Umbilical cord (tissue), 2 donors: Measurements from ENCODE around the gene KRTAP4-11. TPM values are rescaled to one million over a fixed set of nuclear protein-coding genes. Genes with fewer than 3 reads are reported as not detected.
"Not testable (repeated sequence)": the region's sequence is repeated elsewhere in the genome, so short reads cannot be mapped to it uniquely, and the experiment has no call there.

ENCODE experiments used
- DNase-seq: peaks from one replicate; pipeline ENCODE4 v3.0.0-alpha.2; 2015; ENCODE audit warnings: low spot score
- total RNA-seq: library from RNA; depleted of rRNA; stranded (reverse); fragments of >200 nt; gene quantifications from one replicate; pipeline ENCODE4 v1.2.3, GENCODE V29; 2014; ENCODE audit warnings: low replicate concordance; ENCODE audit not compliant: insufficient read depth

Gene KRTAP4-11
- total RNA-seq, 1 donor from 2014 or later = 3.4 TPM

DNA sequence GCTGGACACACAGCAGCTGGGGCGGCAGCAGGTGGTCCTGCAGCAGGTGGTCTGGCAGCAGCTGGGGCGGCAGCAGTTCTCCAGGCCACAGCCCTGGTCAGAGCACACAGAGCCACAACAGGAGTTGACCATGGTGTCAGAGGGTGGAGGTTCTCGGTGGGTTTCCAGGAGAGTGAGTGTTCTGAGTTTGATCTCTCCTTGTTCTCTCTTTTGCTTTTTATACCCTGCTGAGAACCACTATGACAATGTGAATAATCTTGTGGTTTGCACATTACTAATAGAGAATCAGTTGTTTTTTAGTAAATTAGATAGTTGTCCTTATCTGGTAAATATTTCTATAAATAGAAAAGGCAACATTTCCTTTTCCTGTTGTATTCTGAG is 5.8 kb upstream of the KRTAP4-11 start, which contains the start of gene KRTAP4-12:
Gene KRTAP4-12 (minus strand): TSS at position 192 of the 381 bp plus-strand sequence. CDS start 60 bp downstream, at position 132.
- not testable (repeated sequence) for DNase-seq

DNA sequence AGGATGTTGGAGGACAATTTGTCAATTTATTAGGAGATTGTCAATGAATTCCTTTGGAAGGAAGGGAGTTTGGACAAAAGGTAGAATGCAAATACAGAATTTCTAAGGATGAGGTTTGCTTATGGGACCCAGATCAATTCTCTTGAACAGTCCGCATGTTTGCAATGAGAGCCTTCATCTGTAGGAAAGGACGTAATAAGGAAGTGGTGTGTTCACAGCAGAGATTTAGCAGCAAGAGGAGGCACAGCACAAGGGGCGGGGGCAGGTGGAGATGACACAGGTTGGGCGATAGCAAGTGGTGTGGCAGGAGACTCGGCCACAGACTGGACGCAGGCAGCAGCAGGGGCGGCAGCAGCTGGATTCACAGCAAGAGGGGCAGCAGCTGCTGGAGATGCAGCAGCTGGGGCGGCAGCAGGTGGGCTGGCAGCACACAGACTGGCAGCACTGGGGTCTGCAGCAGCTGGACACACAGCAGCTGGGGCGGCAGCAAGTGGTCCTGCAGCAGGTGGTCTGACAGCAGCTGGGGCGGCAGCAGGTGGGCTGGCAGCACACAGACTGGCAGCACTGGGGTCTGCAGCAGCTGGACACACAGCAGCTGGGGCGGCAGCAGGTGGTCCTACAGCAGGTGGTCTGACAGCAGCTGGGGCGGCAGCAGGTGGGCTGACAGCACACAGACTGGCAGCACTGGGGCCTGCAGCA is 5.3 kb upstream of the KRTAP4-11 start:
- not testable (repeated sequence) for DNase-seq

DNA sequence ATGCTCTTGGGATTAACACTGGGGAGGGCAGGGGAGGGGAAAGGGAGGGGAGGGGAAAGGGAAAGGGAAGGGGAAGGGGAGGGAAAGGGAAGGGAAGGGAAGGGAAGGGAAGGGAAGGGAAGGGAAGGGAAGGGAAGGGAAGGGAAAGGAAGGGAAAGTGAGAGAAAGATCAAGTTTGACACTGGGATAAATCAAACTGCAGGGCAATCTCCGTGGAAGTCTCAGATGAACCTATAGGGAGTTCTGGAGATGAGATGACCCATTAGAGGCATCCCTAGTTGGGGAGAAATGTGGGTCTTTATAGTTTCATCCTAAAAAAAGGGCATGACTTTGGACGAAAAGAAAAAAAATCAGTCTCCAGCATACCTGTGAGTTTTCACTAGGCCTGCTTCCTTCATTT is 3.6 kb upstream of the KRTAP4-11 start:
- DNase-seq = no peak

DNA sequence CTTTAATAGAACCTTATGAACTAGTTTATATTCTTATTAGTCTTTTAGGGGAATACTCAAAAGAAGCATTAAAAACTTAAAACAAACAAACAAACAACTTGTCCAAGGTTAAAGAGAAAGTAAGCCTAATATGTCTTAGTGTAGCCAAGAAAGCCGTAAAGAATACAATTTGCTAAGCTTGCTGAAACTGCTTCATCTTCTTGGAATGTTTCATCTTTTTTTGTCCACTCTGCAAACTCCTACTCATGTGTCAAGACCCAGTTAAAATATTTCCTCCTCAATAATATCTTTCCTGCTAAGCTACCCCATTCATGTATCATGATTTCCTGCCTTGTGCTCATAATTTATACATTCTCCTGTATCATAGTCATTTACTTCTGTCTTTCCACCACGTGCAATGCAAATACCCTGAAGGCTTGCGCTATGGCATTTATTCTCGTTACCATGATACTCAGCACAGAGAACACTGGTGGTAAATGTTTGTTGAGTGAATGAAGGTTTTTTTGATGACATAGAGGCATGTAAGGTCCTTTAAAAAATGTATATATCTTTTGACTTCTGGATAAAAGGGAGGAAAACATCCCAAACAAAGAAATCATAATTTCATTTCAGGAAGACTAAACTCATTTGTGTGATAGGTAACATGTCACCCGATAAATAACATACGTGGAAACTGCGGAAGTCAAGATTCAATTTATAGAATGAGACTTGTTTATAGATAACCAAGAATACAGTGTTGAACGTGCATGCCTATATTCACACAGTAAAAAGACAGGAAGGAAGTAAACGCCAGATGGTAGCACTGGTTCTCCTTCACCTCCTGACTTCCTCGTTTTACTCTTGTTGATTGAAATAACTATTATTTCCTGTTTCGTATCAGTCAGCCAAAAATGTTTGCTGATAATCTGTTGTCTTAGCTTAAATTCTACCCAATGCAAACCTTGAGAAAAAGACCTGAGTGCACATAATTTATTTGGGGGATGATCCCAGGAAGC is 1.8 kb upstream of the KRTAP4-11 start:
- DNase-seq = peak; percentile 5

DNA sequence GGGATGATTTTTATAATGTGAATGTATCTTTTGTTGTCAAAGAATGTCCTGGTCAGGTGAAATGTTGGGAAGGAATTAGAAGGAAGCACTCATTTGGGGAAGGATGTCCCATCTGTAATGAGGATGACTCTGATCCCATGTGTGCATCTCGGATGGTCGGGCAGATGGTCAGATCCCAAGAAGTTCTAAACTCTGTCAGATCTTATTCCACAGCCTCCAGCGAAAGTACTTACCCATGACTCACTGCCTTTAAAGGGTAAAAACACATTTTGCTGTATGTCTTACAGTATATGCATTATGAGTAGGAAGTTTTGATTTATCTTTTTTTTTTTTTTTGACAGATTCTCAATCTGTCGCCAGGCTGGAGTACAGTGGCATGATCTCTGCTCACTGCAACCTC is 548 bp upstream of the KRTAP4-11 start:
- no peak for DNase-seq

DNA sequence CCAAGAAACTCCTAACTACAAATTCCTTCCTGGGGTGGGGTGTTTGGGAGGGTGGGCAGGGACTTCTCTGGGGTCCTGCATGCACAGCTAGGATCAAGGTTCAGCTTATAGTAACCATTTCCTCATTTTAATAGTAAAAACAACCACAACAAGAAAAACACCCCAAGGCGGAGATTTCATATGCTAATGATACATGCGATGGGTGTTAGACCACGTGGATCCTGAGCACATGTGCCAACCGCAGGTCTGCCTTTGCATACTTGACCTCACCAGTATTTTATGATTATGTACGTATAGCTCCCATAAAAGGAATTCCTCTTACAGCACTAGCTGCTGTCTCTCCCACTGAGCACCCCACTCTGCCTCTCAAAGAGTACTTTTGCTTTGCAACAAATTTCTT is 1.9 kb downstream of the KRTAP4-11 start:
- no peak for DNase-seq

DNA sequence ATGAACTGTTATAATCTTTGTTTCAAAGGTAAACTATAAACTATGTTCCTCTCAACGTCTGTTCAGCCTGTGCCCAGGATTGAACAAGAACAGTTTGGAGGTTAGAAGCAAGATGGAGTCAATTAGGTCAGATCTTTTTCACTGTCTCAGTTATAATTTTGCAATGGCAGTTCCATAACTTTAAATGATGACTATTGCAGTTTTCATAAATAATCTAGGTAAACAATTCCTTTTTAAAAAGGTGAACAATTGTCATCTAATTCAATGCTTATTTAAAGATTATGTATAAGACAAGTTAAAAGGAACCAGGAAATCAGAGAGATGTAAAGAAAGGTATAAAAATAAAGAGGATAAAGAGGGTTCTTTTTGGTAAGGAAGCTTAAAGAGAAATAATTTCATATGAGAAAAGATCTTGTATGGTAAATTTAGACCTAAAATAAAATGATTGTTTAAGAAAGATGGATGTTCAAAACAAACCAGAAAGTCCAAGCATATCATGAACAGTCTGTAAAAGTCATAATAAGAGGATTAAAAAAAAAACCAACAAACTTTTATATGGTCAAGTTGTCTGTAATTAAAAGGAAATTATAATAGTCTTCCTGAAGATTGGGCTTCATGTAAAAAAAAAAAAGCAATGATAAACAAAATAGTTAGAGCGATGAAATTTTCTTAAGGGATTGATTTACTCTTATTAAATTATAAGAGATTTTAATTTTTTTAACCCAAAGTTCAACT is 6.9 kb downstream of the KRTAP4-11 start:
- DNase-seq = no peak

DNA sequence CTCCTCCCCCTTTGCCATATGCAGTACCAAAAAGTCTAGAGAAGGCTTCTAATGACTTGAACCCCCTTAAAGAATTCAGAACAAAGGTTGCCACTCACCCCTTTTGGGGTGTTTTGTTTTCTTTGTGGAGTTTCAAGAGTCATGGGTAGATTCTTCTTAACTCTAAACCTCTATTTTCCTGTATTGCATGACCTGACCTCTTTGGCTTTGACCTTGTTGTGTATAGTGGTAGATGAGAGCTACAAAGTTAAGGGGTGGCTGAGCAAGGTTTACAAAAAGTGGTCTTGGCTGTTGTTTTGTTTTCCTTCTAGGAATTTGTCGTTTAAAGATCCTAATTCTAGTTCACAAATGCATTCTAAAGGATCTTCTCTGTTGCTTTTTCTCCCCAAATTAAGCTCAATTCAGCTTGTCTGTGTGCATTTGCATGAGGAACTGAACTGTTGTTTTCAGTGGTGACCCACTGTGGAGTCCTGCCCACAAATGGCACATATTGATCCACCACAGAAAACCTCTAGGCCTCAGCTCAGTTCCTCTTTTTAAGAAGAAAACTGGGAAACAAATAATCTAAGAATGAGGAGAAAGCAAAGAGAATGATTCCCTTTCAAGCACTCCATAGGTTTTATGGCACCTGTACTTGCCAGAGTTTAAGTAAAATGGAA is 9.3 kb downstream of the KRTAP4-11 start:
- not testable (repeated sequence) for DNase-seq

DNA sequence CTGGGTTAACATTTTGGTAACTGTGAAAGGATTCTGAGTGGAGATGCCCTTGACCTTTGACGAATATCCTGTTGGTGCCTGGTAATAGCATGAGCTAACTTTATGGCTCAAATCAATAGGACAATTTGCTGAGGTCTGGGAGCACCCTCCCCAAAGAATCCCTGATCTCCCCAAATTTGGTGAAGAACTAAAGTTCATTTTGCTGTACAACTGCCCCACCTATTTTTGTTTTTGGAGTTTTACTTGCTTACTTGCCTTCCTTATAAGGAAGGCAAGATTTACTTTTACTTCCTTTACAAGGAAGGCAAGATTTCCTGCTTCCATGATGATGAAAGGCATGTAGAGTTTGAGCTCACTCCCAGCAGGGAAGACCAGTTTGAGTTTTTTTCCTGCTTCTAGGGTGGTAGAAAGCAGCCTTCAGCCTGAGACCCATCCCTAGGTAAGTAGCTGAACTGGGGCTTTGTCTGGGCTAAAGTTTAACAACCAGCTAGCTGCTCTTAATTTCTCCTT is 10.2 kb downstream of the KRTAP4-11 start:
- DNase-seq = no peak

DNA sequence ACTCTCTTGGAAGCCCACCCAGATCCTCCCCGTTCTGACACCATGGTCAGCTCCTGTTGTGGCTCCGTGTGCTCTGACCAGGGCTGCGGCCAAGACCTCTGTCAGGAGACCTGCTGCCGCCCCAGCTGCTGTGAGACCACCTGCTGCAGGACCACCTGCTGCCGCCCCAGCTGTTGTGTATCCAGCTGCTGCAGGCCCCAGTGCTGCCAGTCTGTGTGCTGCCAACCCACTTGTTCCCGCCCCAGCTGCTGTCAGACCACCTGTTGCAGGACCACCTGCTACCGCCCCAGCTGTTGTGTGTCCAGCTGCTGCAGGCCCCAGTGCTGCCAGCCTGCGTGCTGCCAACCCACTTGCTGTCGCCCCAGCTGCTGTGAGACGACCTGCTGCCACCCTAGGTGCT is 12.8 kb downstream of the KRTAP4-11 start, which contains the start of gene KRTAP4-9:
Gene KRTAP4-9 (plus strand): TSS at position 43 of the 400 bp plus-strand sequence. CDS start 0 bp downstream, at position 43.
- DNase-seq = not testable (repeated sequence)

DNA sequence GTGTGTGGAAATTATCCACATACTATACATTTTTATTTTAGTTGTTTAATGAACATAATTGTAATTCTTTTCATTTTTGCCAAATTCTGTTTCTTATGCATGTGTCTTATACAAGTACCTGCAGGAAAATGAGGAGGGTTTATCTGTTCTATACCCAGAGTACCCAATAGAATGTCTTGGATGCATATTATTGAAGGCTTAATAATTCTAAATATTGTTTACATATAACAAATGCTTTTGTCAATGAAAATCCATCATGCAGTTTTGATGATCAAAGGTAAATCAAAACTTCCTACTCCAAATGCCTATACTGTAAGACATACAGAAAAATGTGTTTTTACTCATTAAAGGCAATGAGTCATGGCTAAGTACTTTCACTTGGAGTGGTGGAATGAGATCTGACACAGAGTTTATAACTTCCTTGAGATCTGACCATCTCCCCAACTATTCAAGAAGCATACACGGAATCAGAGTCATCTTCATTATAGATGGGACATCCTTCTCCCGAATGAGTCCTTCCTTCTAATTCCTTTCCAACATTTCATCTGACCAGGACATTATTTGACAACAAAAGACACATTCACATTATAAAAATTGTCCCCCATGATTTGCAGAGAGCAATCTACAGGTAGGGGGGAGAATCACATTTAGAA is 13.7 kb downstream of the KRTAP4-11 start:
- not testable (repeated sequence) for DNase-seq

DNA sequence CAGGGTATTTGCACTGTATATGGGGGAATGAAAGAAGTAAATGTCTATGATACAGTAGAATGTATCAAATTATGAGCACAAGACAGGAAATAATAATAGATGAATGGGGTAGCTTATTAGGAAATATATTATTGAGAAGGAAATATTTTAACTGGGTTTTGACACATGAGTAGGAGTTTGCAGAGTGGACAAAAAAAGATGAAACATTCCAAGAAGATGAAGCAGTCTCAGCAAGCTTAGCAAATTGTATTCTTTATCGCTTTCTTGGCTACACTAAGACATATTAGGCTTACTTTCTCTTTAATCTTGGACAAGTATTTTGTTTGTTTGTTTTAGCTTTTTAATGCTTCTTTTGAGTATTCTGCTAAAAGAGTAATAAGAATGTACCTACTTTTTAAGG is 14.3 kb downstream of the KRTAP4-11 start:
- DNase-seq = no peak

DNA sequence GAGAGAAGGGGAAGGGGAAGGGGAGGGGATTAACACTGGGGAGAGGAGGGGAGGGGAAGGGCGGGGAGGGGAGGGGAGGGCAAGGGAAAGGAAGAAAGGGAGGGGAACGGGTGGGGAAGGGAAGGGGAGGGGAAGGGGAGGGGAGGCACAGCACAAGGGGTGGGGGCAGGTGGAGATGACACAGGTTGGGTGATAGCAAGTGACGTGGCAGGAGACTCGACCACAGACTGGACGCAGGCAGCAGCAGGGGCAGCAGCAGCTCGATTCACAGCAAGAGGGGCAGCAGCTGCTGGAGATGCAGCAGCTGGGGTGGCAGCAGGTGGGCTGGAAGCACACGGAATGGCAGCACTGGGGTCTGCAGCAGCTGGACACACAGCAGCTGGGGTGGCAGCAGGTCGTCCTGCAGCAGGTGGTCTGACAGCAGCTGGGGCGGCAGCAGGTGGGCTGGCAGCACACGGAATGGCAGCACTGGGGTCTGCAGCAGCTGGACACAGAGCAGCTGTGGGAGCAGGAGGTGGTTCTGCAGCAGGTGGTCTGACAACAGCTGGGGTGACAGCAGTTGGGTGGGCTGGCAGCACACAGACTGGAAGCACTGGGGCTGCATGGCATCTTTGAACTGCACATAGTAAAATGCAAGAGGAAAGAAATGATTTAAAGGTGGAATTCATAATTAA is 16.4 kb downstream of the KRTAP4-11 start, which contains the start of gene KRTAP4-16:
Gene KRTAP4-16 (minus strand): TSS at position 624 of the 674 bp plus-strand sequence. CDS start 0 bp downstream, at position 624.
- no peak for DNase-seq

DNA sequence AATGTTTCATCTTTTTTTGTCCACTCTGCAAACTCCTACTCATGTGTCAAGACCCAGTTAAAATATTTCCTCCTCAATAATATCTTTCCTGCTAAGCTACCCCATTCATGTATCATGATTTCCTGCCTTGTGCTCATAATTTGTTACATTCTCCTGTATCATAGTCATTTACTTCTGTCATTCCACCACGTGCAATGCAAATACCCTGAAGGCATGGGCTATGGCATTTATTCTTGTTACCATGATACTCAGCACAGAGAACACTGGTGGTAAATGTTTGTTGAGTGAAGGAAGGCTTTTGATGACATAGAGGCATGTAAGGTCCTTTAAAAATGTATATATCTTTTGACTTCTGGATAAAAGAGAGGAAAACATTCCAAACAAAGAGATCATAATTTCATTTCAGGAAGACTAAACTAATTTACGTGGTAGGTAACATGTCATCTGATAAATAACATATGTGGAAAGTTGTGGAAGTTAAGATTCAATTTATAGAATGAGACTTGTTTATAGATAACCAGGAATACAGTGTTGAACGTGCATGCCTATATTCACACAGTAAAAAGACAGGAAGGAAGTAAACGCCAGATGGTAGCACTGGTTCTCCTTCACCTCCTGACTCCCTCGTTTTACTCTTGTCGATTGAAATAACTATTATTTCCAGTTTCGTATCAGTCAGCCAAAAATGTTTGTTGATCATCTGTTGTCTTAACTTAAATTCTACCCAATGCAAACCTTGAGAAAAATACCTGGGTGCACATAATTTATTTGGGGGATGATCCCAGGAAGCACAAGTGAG is 18.3 kb downstream of the KRTAP4-11 start:
- peak; percentile 22 for DNase-seq

DNA sequence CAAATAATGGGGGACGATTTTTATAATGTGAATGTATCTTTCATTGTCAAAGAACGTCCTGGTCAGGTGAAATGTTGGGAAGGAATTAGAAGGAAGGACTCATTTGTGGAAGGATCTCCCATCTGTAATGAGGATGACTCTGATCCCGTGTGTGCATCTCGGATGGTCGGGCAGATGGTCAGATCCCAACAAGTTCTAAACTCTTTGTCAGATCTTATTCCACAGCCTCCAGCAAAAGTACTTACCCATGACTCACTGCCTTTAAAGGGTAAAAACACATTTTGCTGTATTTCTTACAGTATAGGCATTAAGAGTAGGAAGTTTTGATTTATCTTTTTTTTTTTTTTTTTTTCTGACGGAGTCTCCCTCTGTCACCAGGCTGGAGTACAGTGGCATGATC is 19.7 kb downstream of the KRTAP4-11 start:
- DNase-seq = no peak

DNA sequence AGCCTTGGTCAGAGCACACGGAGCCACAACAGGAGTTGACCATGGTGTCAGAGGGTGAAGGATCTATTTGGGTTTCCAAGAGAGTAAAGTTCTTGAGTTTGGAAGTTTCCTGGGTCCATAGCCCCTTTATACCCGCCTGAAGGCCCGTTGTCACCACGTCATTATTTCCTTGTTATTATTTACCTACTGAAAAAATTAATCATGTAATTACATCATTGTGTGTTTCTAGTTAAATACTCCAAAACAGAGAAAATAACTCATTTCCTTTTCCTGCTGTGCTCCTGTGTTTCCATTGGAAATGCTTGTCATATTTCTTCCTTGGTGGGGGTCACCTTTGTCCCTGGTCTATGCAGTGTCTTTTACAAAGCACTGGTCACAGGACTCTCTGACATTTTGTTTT is 20.1 kb downstream of the KRTAP4-11 start, which contains the start of gene KRTAP4-8:
Gene KRTAP4-8 (minus strand): TSS at position 101 of the 400 bp plus-strand sequence. CDS start 58 bp downstream, at position 43.
- DNase-seq = no peak

DNA sequence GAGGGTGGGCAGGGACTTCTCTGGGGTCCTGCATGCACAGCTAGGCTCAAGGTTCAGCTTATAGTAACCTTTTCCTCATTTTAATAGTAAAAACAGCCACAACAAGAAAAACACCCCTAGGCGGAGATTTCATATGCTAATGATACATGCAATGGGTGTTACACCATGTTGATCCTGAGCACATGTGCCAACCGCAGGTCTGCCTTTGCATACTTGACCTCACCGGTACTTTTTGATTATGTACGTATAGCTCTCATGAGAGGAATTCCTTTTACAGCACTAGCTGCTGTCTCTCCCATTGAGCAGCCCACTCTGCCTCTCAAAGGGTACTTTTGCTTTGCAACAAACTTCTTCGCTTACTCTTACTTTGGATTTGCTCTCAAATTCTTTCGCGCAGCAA is 22.1 kb downstream of the KRTAP4-11 start:
- DNase-seq = no peak

DNA sequence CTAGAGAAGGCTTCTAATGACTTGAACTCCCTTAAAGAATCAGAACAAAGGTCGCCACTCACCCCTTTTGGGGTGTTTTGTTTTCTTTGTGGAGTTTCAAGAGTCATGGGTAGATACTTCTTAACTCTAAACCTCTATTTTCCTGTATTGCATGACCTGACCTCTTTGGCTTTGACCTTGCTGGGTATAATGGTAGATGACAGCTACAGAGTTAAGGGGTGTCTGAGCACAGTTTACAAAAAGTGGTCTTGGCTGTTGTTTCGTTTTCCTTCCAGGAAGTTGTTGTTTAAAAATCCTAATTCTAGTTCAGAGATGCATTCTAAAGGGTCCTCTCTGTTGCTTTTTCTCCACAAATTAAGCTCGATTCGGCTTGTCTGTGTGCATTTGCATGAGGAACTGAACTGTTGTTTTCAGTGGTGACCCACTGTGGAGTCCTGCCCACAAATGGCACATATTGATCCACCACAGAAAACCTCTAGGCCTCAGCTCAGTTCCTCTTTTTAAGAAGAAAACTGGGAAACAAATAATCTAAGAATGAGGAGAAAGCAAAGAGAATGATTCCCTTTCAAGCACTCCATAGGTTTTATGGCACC is 29.3 kb downstream of the KRTAP4-11 start:
- not testable (repeated sequence) for DNase-seq
